Mesothelial cell of epicardium (in vitro differentiated cells): ENCODE results near the gene RSKR. TPM values are rescaled to one million over a fixed set of nuclear protein-coding genes. Genes with fewer than 3 reads are reported as not detected.
"Not testable (repeated sequence)": the region's sequence is repeated elsewhere in the genome, so short reads cannot be mapped to it uniquely, and the experiment has no call there.

Source experiments
- DNase-seq, 2 experiments: peaks; one replicate each; pipeline ENCODE4 v3.0.0; 2021; ENCODE audit warnings: low spot score in 2 of 2; ENCODE audit not compliant: unreplicated experiment in 2 of 2
- H3K27ac Mint-ChIP-seq: 2 replicates; pipeline ENCODE4 v1.8.0; 2021; ENCODE audit warnings: mixed read lengths
- H3K27me3 Mint-ChIP-seq: 2 replicates; pipeline ENCODE4 v1.8.0; 2021; ENCODE audit warnings: low read depth, mixed read lengths
- H3K36me3 Mint-ChIP-seq: 2 replicates; pipeline ENCODE4 v1.8.0; 2021; ENCODE audit warnings: mixed read lengths
- H3K4me1 Mint-ChIP-seq: 2 replicates; pipeline ENCODE4 v1.8.0; 2021; ENCODE audit warnings: mixed read lengths
- H3K4me3 Mint-ChIP-seq: 2 replicates; pipeline ENCODE4 v1.8.0; 2021; ENCODE audit warnings: mild to moderate bottlenecking, moderate library complexity, mixed read lengths
- H3K9me3 Mint-ChIP-seq: 2 replicates; pipeline ENCODE4 v1.8.0; 2021; ENCODE audit warnings: mixed read lengths
- CTCF ChIP-seq: fragments of 200-600 bp; sonication (generic); IDR thresholded peaks from one replicate; pipeline ENCODE4 v1.5.0; 2021; ENCODE audit warnings: antibody characterized with exemption; ENCODE audit not compliant: unreplicated experiment
- total RNA-seq: library from RNA; stranded (reverse); gene quantifications from 3 replicates; pipeline ENCODE4 v1.2.1, GENCODE V29; 2021

Gene RSKR
- total RNA-seq, 1 donor from 2014 or later = 31.3 TPM

DNA sequence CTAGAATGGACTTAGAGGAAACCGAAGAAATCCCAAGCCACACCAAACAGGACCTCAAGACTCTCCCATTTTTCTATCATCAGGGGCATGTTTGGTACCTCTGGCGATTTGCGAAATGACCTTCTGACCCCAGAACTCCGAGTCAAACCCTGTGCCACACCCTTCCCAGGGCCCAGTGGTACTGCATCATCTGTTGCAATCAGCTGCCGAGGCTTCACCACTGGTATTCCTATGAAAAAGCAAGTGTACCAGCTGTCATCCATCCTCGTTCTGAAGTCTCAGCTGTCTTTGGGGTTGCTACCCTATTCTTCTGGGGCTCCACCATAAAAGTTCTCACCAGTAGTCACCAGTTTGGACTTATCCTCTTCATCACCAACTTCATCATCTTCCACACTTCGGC is 2.3 kb upstream of the RSKR start:
- Mint-ChIP-seq H3K9me3 (no peaks in the 10 kb centered on the region), H3K4me1 (no peaks in the 10 kb centered on the region), H3K27ac (no peak overlapping the region), H3K27me3 (no peaks in the 10 kb centered on the region), H3K4me3 (no peak overlapping the region), H3K36me3 (peaks cover 38% of the 10 kb centered on the region)
- DNase-seq = no peak
- no peak for TF ChIP-seq CTCF

DNA sequence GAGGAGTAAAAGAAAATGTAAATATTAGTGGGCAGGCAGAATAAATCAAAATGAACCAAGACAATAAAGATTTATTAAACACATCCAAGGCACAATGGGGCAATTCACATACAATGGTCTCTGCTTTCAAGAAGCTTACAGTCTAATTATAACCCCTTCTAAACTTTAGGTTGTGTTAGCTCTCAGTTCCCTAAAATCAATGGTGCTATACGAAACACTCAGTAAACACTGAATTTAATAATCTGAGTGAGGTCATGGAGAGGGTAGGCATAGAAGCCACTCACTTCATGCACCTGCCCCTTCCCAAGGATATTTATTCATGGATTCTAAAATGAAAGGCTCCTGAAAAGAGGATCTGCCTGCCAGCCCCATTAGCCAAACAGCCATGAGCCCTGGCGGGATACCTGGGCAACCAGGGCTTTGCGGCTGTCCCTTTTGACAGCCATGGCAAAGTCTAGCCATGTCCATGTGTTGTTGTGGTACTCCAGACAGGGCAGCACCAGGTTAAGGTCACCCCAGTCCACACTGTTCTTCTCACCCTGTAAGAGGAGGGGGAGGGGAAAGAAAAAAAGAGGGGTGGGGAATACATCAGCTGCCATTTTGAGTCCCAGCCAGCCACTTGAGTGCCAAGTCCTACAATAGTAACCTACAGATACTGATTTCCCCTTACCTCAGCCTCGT is 1.4 kb upstream of the RSKR start:
- H3K4me1 Mint-ChIP-seq = no peaks in the 10 kb centered on the region
- H3K27me3 Mint-ChIP-seq = no peaks in the 10 kb centered on the region
- TF ChIP-seq CTCF = no peak
- no peak for DNase-seq
- no peaks in the 10 kb centered on the region for H3K9me3 Mint-ChIP-seq
- H3K4me3 Mint-ChIP-seq = no peak overlapping the region
- H3K27ac Mint-ChIP-seq = no peak overlapping the region
- H3K36me3 Mint-ChIP-seq = peaks cover 34% of the 10 kb centered on the region

- peaks cover 24% of the 10 kb centered on the region for H3K36me3 Mint-ChIP-seq
- no peaks in the 10 kb centered on the region for H3K27me3 Mint-ChIP-seq
- no peaks in the 10 kb centered on the region for H3K4me1 Mint-ChIP-seq
- H3K4me3 Mint-ChIP-seq = no peak overlapping the region
- DNase-seq = no peak
- no peak overlapping the region for H3K27ac Mint-ChIP-seq
- peak; percentile 48 for TF ChIP-seq CTCF
- no peaks in the 10 kb centered on the region for H3K9me3 Mint-ChIP-seq
Observed at GRCh38 chr17:28612936-28613872, 781 bp downstream of the RSKR start.

DNA sequence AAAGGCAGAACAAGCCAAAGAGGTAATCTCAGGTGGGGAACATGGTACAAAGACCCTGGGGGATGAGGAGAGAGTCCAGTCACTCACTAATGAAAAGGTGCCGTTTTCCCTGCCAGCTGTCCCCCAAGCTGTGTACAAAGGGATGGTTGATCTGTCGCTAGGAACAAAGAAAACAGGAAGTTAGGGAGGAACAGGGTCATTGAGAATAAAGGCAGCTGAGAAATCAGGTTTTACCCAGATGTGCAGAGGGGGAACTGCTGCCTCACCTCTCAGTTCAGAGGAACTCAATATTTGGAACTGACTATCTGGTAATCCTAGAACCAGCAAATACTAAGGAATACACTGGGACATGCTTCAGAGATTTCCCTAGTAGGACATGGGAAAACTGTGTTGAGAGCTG is 1.5 kb downstream of the RSKR start:
- DNase-seq = no peak
- H3K27me3 Mint-ChIP-seq = no peaks in the 10 kb centered on the region
- peaks cover 24% of the 10 kb centered on the region for H3K36me3 Mint-ChIP-seq
- H3K9me3 Mint-ChIP-seq = no peaks in the 10 kb centered on the region
- H3K27ac Mint-ChIP-seq = no peak overlapping the region
- no peak for TF ChIP-seq CTCF
- no peaks in the 10 kb centered on the region for H3K4me1 Mint-ChIP-seq
- no peak overlapping the region for H3K4me3 Mint-ChIP-seq

DNA sequence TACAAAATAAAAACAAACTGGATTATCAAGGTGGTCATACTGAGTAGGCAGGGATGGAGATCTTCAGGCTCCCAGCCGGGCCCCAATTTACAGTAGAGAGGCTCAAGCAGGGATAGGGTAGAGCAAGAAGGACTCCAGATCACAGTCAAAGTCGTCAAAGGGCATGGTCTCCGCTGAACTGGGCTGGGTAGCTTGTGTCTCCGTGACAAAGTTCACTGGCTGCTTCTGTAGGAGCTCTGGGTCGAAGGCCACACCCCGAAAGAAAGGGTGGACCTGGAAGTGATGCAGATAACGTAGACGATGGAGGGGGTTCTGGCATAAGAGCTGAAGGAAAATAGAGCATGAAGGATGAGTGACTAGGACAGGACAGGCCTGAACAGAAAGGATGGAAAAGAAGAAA is 3.6 kb downstream of the RSKR start:
- no peak for DNase-seq
- Mint-ChIP-seq H3K36me3 (peaks cover 19% of the 10 kb centered on the region), H3K27ac (no peak overlapping the region), H3K4me1 (no peaks in the 10 kb centered on the region), H3K9me3 (no peaks in the 10 kb centered on the region), H3K27me3 (no peaks in the 10 kb centered on the region), H3K4me3 (no peak overlapping the region)
- TF ChIP-seq CTCF = no peak

- not testable (repeated sequence) for H3K36me3 Mint-ChIP-seq, H3K4me1 Mint-ChIP-seq, H3K27ac Mint-ChIP-seq, H3K9me3 Mint-ChIP-seq, DNase-seq, H3K4me3 Mint-ChIP-seq, H3K27me3 Mint-ChIP-seq
Observed at GRCh38 chr17:28604031-28604430, 10.0 kb downstream of the RSKR start.
